ENCODE measurements around the gene AQP12A.

DNA sequence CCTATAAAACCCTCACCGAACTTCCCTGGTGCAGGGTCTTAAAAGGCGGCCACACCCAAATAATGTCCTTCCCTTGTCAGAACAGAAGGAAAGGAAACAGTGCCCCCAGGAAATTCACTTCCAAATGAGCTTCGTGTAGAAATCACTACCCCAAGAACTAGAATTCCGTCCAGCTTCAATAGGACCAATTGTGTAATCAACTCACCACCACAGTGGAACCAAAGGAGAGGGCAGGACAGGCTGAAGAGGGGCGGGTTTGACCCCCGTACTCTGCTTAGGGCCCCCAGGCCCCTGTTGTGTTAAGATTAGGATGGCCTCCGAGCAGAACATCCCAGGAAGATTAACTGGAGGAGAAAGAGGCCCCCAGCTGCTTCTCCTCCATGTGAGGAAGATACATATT is 42.3 kb upstream of the AQP12A start:
- no peak for TF ChIP-seq EGR1 (IDR thresholded peaks at IDR 0.05; ENCODE audit: borderline replicate concordance in 1 of 2, low read depth in 2 of 2, low read length in 2 of 2)
- TF ChIP-seq RAD21 (IDR thresholded peaks at IDR 0.05; ENCODE audit: insufficient read depth, low read depth, low read length) = no peak
- no peak for TF ChIP-seq HDGF (IDR thresholded peaks at IDR 0.05)
- no peak for TF ChIP-seq CTCF (IDR thresholded peaks at IDR 0.05 in 2 of 3, conservative IDR thresholded peaks at IDR 0.05 in 1 of 3; ENCODE audit: control insufficient read depth in 2 of 3, extremely low read depth in 1 of 3, insufficient read depth in 1 of 3, low read depth in 3 of 3, low read length in 3 of 3)
